ENCODE data around the gene AOAH.

DNA sequence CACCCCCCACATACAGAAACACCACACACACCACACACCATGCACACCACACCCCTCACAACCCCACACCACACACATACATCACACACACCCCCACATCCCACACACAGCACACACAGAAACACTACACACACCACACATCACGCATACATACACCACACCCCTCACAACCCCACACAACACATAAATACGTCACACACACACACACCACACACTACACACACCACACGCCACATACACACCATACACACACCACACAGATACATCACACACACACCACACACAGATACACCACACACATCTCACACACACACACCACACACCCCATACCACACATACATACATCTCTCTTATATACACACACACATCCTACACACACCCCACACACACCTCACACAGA, 208.4 kb downstream of the AOAH start:
- TF ChIP-seq ATF7 (IDR thresholded peaks at IDR 0.05) (no peak), TEAD4 (IDR thresholded peaks at IDR 0.05; ENCODE audit: low read length) (no peak), TEAD4 (CRISPR knock-in tag; IDR thresholded peaks at IDR 0.05; ENCODE audit: borderline replicate concordance) (no peak), CREB1 (IDR thresholded peaks at IDR 0.05) (no peak), CREB1 (CRISPR knock-in tag; IDR thresholded peaks at IDR 0.05) (no peak), ZFP30 (CRISPR knock-in tag; IDR thresholded peaks at IDR 0.05; ENCODE audit: borderline replicate concordance) (no peak), POLR2A (conservative IDR thresholded peaks at IDR 0.05) (no peak), RBM22 (IDR thresholded peaks at IDR 0.05; ENCODE audit: low read depth, low read length, poor library complexity, severe bottlenecking) (no peak), ZNF274 (IDR thresholded peaks at IDR 0.05; ENCODE audit: borderline replicate concordance, low read depth, low read length) (no peak), HNRNPLL (IDR thresholded peaks at IDR 0.05; ENCODE audit: low read depth, low read length, poor library complexity, severe bottlenecking) (no peak), NCOA2 (IDR thresholded peaks at IDR 0.05; ENCODE audit: partially characterized antibody in 2 of 2) (no peak)
- TF ChIP-seq, protein P1, sequence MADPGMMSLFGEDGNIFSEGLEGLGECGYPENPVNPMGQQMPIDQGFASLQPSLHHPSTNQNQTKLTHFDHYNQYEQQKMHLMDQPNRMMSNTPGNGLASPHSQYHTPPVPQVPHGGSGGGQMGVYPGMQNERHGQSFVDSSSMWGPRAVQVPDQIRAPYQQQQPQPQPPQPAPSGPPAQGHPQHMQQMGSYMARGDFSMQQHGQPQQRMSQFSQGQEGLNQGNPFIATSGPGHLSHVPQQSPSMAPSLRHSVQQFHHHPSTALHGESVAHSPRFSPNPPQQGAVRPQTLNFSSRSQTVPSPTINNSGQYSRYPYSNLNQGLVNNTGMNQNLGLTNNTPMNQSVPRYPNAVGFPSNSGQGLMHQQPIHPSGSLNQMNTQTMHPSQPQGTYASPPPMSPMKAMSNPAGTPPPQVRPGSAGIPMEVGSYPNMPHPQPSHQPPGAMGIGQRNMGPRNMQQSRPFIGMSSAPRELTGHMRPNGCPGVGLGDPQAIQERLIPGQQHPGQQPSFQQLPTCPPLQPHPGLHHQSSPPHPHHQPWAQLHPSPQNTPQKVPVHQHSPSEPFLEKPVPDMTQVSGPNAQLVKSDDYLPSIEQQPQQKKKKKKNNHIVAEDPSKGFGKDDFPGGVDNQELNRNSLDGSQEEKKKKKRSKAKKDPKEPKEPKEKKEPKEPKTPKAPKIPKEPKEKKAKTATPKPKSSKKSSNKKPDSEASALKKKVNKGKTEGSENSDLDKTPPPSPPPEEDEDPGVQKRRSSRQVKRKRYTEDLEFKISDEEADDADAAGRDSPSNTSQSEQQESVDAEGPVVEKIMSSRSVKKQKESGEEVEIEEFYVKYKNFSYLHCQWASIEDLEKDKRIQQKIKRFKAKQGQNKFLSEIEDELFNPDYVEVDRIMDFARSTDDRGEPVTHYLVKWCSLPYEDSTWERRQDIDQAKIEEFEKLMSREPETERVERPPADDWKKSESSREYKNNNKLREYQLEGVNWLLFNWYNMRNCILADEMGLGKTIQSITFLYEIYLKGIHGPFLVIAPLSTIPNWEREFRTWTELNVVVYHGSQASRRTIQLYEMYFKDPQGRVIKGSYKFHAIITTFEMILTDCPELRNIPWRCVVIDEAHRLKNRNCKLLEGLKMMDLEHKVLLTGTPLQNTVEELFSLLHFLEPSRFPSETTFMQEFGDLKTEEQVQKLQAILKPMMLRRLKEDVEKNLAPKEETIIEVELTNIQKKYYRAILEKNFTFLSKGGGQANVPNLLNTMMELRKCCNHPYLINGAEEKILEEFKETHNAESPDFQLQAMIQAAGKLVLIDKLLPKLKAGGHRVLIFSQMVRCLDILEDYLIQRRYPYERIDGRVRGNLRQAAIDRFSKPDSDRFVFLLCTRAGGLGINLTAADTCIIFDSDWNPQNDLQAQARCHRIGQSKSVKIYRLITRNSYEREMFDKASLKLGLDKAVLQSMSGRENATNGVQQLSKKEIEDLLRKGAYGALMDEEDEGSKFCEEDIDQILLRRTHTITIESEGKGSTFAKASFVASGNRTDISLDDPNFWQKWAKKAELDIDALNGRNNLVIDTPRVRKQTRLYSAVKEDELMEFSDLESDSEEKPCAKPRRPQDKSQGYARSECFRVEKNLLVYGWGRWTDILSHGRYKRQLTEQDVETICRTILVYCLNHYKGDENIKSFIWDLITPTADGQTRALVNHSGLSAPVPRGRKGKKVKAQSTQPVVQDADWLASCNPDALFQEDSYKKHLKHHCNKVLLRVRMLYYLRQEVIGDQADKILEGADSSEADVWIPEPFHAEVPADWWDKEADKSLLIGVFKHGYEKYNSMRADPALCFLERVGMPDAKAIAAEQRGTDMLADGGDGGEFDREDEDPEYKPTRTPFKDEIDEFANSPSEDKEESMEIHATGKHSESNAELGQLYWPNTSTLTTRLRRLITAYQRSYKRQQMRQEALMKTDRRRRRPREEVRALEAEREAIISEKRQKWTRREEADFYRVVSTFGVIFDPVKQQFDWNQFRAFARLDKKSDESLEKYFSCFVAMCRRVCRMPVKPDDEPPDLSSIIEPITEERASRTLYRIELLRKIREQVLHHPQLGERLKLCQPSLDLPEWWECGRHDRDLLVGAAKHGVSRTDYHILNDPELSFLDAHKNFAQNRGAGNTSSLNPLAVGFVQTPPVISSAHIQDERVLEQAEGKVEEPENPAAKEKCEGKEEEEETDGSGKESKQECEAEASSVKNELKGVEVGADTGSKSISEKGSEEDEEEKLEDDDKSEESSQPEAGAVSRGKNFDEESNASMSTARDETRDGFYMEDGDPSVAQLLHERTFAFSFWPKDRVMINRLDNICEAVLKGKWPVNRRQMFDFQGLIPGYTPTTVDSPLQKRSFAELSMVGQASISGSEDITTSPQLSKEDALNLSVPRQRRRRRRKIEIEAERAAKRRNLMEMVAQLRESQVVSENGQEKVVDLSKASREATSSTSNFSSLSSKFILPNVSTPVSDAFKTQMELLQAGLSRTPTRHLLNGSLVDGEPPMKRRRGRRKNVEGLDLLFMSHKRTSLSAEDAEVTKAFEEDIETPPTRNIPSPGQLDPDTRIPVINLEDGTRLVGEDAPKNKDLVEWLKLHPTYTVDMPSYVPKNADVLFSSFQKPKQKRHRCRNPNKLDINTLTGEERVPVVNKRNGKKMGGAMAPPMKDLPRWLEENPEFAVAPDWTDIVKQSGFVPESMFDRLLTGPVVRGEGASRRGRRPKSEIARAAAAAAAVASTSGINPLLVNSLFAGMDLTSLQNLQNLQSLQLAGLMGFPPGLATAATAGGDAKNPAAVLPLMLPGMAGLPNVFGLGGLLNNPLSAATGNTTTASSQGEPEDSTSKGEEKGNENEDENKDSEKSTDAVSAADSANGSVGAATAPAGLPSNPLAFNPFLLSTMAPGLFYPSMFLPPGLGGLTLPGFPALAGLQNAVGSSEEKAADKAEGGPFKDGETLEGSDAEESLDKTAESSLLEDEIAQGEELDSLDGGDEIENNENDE (IDR thresholded peaks at IDR 0.05; ENCODE audit: low read depth, low read length): no peak
